PFSK-1 (cell line): ENCODE data around the gene RGS13.

ENCODE experiments used
- POLR2AphosphoS5 ChIP-seq: IDR thresholded peaks from 2 replicates; pipeline ENCODE4 v1.6.1; 2012; ENCODE audit warnings: low read depth, mild to moderate bottlenecking, control low read depth, low read length, moderate library complexity
- TAF1 ChIP-seq: IDR thresholded peaks from 2 replicates; pipeline ENCODE4 v1.6.1; 2012; ENCODE audit warnings: low read length, control low read depth, borderline replicate concordance; ENCODE audit not compliant: insufficient read depth
- TF ChIP-seq, protein P1 (sequence below), 2 experiments: IDR thresholded peaks; 2 replicates each; pipeline versions ENCODE4 v1.6.1 to v1.8.0; 2011 to 2012; ENCODE audit warnings: low read depth in 2 of 2, low read length in 2 of 2, control low read depth in 1 of 2, inconsistent platforms in 1 of 2, mild to moderate bottlenecking in 1 of 2, moderate library complexity in 1 of 2; ENCODE audit not compliant: insufficient read depth in 1 of 2

DNA sequence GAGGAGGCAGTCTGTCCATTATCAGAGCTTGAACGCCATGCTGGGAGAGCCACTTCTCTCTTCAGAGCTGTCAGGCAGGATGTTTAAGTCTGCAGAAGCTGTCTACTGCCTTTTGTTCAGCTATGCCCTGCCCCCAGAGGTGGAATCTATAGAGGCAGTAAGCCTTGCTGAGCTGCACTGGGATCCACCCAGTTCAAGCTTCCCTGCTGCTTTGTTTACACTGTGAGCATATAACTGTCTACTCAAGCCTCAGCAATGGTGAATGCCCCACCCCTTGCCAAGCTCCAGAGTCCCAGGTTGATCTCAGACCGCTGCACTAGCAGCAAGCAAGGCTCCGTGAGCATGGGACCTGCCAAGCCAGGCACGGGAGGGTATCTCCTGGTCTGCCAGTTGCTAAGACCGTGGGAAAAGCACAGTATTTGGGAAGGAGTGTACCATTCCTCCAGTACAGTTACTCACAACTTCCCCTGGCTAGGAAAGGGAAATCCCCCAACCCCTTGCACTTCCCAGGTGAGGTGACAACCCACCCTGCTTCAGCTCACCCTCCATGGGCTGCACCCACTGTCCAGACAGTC lies 32.5 kb downstream of the RGS13 start:
- TF ChIP-seq, protein P1, sequence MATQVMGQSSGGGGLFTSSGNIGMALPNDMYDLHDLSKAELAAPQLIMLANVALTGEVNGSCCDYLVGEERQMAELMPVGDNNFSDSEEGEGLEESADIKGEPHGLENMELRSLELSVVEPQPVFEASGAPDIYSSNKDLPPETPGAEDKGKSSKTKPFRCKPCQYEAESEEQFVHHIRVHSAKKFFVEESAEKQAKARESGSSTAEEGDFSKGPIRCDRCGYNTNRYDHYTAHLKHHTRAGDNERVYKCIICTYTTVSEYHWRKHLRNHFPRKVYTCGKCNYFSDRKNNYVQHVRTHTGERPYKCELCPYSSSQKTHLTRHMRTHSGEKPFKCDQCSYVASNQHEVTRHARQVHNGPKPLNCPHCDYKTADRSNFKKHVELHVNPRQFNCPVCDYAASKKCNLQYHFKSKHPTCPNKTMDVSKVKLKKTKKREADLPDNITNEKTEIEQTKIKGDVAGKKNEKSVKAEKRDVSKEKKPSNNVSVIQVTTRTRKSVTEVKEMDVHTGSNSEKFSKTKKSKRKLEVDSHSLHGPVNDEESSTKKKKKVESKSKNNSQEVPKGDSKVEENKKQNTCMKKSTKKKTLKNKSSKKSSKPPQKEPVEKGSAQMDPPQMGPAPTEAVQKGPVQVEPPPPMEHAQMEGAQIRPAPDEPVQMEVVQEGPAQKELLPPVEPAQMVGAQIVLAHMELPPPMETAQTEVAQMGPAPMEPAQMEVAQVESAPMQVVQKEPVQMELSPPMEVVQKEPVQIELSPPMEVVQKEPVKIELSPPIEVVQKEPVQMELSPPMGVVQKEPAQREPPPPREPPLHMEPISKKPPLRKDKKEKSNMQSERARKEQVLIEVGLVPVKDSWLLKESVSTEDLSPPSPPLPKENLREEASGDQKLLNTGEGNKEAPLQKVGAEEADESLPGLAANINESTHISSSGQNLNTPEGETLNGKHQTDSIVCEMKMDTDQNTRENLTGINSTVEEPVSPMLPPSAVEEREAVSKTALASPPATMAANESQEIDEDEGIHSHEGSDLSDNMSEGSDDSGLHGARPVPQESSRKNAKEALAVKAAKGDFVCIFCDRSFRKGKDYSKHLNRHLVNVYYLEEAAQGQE (IDR thresholded peaks at IDR 0.05; ENCODE audit: insufficient read depth in 1 of 2, low read depth in 2 of 2, low read length in 2 of 2): no peak
- TF ChIP-seq POLR2AphosphoS5 (no peak), TAF1 (no peak)
